OCI-LY7 (cell line): Measurements from ENCODE around the gene FAM170B. TPM values are rescaled to one million over a fixed set of nuclear protein-coding genes. Genes with fewer than 3 reads are reported as not detected.
A peak's percentile ranks its signal among the peaks of the same experiment; 100 is the strongest.

Experiments
- BruUV-seq: library from RNA; stranded (reverse); fragments of 400-500 nt; replicated peaks from 2 replicates; lab custom pipeline; 2021; lab: Mats Ljungman, UMichigan
- CTCF ChIA-PET: fragments of 300-600 bp; sonication (Branson Sonifier 250); formaldehyde crosslinking; loops from one replicate; lab custom pipeline; 2022; ENCODE audit warnings: antibody characterized with exemption; ENCODE audit not compliant: unreplicated experiment; lab: Charles Lee
- POLR2A ChIA-PET: fragments of 300-600 bp; sonication (Branson Sonifier 250); formaldehyde crosslinking; loops from one replicate; lab custom pipeline; 2022; ENCODE audit warnings: antibody characterized with exemption; lab: Charles Lee
- DNase-seq: peaks from one replicate; pipeline ENCODE4 v3.0.0-alpha.2; 2015; ENCODE audit warnings: low spot score
- H2AFZ ChIP-seq: fragments of 200-600 bp; sonication (generic), shearing (Covaris generic); 2 replicates; pipeline ENCODE4 v1.6.1; 2014; ENCODE audit warnings: mild to moderate bottlenecking, antibody characterized with exemption, low read length, moderate library complexity
- H3K27ac ChIP-seq: fragments of 200-600 bp; sonication (generic); 2 replicates; pipeline ENCODE4 v1.5.1; 2014; ENCODE audit warnings: mixed run types, low read depth, mild to moderate bottlenecking, moderate library complexity, low read length, inconsistent platforms; ENCODE audit not compliant: poor library complexity, severe bottlenecking
- H3K36me3 ChIP-seq: fragments of 200-600 bp; sonication (generic); 2 replicates; pipeline ENCODE4 v1.6.1; 2014; ENCODE audit warnings: mild to moderate bottlenecking, antibody characterized with exemption, low read length, moderate library complexity, mixed read lengths; ENCODE audit not compliant: insufficient read depth
- H3K4me1 ChIP-seq: fragments of 200-600 bp; sonication (generic); 2 replicates; pipeline ENCODE4 v1.5.1; 2014; ENCODE audit warnings: mild to moderate bottlenecking, low read length; ENCODE audit not compliant: insufficient read depth, poor library complexity, severe bottlenecking
- H3K4me2 ChIP-seq: fragments of 200-600 bp; sonication (generic); 2 replicates; pipeline ENCODE4 v1.6.1; 2014; ENCODE audit warnings: mild to moderate bottlenecking, low read length
- H3K4me3 ChIP-seq: fragments of 200-600 bp; sonication (generic); 2 replicates; pipeline ENCODE4 v1.5.1; 2014; ENCODE audit warnings: mild to moderate bottlenecking, low read depth, low read length; ENCODE audit not compliant: poor library complexity, severe bottlenecking
- H3K79me2 ChIP-seq: fragments of 200-600 bp; sonication (generic); 2 replicates; pipeline ENCODE4 v1.6.1; 2016; ENCODE audit warnings: low read depth, mild to moderate bottlenecking, low read length, moderate library complexity, mixed read lengths; ENCODE audit not compliant: insufficient read depth
- H3K9me2 ChIP-seq: fragments of 200-600 bp; sonication (generic); 2 replicates; pipeline ENCODE4 v1.6.1; 2016; ENCODE audit warnings: mild to moderate bottlenecking, low read length, mixed read lengths; ENCODE audit not compliant: insufficient read depth
- H3K9me3 ChIP-seq: fragments of 200-600 bp; sonication (generic); 2 replicates; pipeline ENCODE4 v1.6.1; 2014; ENCODE audit warnings: mild to moderate bottlenecking, mixed run types, low read length, mixed read lengths
- H4K20me1 ChIP-seq: fragments of 200-600 bp; sonication (generic); 2 replicates; pipeline ENCODE4 v1.6.1; 2014; ENCODE audit warnings: mild to moderate bottlenecking, antibody characterized with exemption, low read length, moderate library complexity, mixed read lengths; ENCODE audit not compliant: insufficient read depth
- EZH2phosphoT487 ChIP-seq: fragments of 200-600 bp; sonication (generic); IDR thresholded peaks from 2 replicates; pipeline ENCODE4 v1.6.1; 2018; ENCODE audit warnings: low read depth, borderline replicate concordance, mild to moderate bottlenecking, mixed run types, antibody characterized with exemption, low read length, moderate library complexity, mixed read lengths
- intact Hi-C: fragments of 100-400 bp; cut with micrococcal nuclease; formaldehyde crosslinking; loops from one replicate; pipeline ENCODE4 v1.10.0; 2022; ENCODE audit not compliant: unreplicated experiment
- total RNA-seq, 2 experiments: library from RNA; depleted of rRNA in 1 of 2; stranded (reverse); fragments of >200 nt in 1 of 2; shearing (Covaris generic) in 1 of 2; gene quantifications; 2 replicates each; pipeline ENCODE4 v1.2.3, GENCODE V29; 2014 to 2022
- TF ChIP-seq, protein P1 (sequence below): fragments of 200-600 bp; sonication (generic); conservative IDR thresholded peaks from 2 replicates; pipeline ENCODE4 v1.5.1; 2014; ENCODE audit warnings: mild to moderate bottlenecking, antibody characterized with exemption, low read length, moderate library complexity, mixed read lengths

The FAM170B gene
- total RNA-seq, 2 experiments from 2014 or later = 0.23 to 0.38 TPM

DNA sequence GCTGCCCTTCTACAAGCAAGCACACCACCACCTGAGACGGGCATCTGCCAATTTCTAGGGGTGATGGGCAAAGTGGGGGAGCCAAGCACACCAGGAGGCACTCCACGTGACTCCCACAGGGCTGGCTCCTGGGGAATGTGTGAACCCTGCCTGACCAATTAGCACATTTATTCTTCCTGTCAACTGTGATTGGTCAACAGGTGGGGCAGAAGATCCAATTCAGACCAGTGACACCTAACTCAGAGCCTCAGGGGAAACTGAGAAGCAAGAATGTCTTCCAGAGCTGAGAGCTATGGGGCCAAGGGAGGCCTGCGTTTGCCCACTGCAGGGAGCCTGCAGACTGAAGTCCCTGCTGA is 38.9 kb upstream of the FAM170B start:
- POLR2A ChIA-PET = interaction anchor here (0.7 kb wide), 1 partner anchor 239 kb away, joined by 3 read pairs; no protein-coding TSS in a partner anchor
- CTCF ChIA-PET = no interaction called here
- Histone ChIP-seq H2AFZ (no peak overlapping the region), H3K4me2 (no peak overlapping the region), H3K4me3 (no peak overlapping the region), H3K79me2 (no peaks in the 10 kb centered on the region), H4K20me1 (no peaks in the 10 kb centered on the region), H3K9me3 (no peaks in the 10 kb centered on the region), H3K36me3 (no peaks in the 10 kb centered on the region), H3K27ac (no peak overlapping the region), H3K4me1 (peaks cover 26% of the 10 kb centered on the region), H3K9me2 (no peaks in the 10 kb centered on the region)
- intact Hi-C loops = no loop called here
- TF ChIP-seq, protein P1, sequence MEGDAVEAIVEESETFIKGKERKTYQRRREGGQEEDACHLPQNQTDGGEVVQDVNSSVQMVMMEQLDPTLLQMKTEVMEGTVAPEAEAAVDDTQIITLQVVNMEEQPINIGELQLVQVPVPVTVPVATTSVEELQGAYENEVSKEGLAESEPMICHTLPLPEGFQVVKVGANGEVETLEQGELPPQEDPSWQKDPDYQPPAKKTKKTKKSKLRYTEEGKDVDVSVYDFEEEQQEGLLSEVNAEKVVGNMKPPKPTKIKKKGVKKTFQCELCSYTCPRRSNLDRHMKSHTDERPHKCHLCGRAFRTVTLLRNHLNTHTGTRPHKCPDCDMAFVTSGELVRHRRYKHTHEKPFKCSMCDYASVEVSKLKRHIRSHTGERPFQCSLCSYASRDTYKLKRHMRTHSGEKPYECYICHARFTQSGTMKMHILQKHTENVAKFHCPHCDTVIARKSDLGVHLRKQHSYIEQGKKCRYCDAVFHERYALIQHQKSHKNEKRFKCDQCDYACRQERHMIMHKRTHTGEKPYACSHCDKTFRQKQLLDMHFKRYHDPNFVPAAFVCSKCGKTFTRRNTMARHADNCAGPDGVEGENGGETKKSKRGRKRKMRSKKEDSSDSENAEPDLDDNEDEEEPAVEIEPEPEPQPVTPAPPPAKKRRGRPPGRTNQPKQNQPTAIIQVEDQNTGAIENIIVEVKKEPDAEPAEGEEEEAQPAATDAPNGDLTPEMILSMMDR = no peak
- no peak for TF ChIP-seq EZH2phosphoT487
- DNase-seq = no peak
- BruUV-seq = no TSS peak

DNA sequence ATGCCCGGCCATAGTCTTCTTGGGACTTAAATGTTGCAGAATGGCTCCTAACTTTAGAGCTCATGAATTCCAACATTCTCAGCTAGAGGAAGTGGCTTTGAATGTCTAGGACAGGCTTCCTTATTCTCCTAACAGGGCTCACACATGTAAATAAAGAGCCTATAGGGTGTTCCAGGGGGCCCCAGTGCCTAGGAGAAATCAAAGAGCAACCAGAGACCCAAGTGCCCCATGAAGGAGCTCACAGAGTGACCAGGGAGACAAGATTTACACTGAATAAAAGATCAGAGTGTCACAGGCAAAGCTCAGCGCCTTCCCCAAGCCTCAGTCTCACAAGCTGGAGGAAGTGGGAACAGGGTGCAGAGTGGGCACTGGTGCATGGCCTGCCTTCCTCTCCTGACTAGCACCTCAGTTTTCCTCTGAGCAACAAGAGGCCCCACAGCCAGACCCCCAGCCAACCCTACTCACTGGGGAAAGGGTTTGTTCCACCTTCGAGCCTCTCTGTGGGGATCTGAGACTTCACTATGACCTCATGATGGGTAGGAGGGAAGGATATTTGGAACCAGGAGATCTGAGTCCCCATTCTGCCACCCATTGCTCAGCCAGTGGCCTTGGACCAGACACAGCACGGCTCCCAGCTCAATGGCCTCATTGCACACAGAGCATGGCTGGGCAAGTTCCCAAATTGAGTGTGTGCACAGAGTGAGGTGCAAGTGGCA is 38.4 kb upstream of the FAM170B start:
- no peak overlapping the region for H3K27ac ChIP-seq
- no peak for TF ChIP-seq EZH2phosphoT487
- TF ChIP-seq, protein P1 = no peak
- intact Hi-C loops = no loop called here

DNA sequence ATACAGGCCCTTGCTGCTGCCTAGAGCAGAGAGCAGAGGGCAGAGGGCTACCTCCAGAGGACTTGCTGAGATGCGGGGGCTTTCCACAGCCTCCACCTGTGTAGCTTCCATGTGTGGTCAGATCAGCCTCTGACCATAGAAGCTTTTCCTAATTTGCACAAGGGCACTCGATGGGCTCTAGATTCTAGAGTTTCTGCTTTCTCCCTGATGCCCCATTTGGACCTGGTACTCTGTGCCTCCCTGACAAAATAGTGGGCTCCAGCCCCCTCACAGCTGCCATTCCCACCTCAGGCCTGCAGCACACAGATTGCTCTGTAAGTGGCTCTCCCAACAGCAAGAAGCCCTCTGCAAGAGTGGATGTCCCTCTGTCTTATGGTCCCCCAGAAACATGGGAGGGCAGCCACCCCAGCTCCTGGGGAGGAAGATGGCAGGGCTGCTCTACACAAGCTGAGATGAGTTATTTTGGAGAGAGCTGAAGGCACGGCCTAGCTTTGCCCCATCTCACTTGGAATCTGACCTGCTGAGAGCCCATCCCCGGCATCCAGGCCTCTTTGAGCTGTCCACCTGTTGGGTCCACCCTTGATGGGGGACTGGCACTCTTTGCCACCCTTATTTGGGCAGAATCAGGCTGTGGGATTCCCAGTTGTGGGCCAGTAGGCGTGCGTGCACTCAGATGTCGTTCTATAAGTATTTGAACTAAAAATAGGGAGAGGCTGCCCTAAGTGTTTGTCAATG is 37.7 kb upstream of the FAM170B start:
- intact Hi-C loops = no loop called here
- no peaks in the 10 kb centered on the region for H3K36me3 ChIP-seq
- DNase-seq = no peak
- no peak overlapping the region for H2AFZ ChIP-seq
- no peaks in the 10 kb centered on the region for H3K9me3 ChIP-seq
- peak overlapping the region; percentile 10; the same call in 1 of the 2 replicates for H3K4me2 ChIP-seq
- TF ChIP-seq EZH2phosphoT487 = no peak
- TF ChIP-seq, protein P1 = no peak
- POLR2A ChIA-PET = no interaction called here
- H3K79me2 ChIP-seq = no peaks in the 10 kb centered on the region
- no TSS peak for BruUV-seq
- H3K27ac ChIP-seq = no peak overlapping the region
- CTCF ChIA-PET = no interaction called here
- no peaks in the 10 kb centered on the region for H3K9me2 ChIP-seq
- no peak overlapping the region for H3K4me3 ChIP-seq
- H3K4me1 ChIP-seq = peaks cover 21% of the 10 kb centered on the region
- H4K20me1 ChIP-seq = no peaks in the 10 kb centered on the region

More for the DNA sequence above, 38.4 kb upstream of the FAM170B start:
- Histone ChIP-seq H3K79me2 (no peaks in the 10 kb centered on the region), H3K36me3 (no peaks in the 10 kb centered on the region), H3K9me3 (no peaks in the 10 kb centered on the region), H3K4me1 (peaks cover 23% of the 10 kb centered on the region), H3K9me2 (no peaks in the 10 kb centered on the region), H2AFZ (no peak overlapping the region), H3K4me2 (peak overlapping the region; percentile 10), H4K20me1 (no peaks in the 10 kb centered on the region), H3K4me3 (no peak overlapping the region)
- ChIA-PET POLR2A (interaction anchor here (0.7 kb wide), 1 partner anchor 239 kb away, joined by 3 read pairs; no protein-coding TSS in a partner anchor), CTCF (no interaction called here)
- BruUV-seq = no TSS peak
- DNase-seq = peak; percentile 44
